Right lobe of liver (tissue), 6 donors: ENCODE measurements around the gene GPATCH3. TPM values are rescaled to one million over a fixed set of nuclear protein-coding genes. Genes with fewer than 3 reads are reported as not detected.

ENCODE experiments used
- ATAC-seq, 4 donors: fragments of 200-7000 bp; cut with Tn5 transposase; one replicate each; pipeline ENCODE4 v1.9.1; 2020; ENCODE audit warnings: mild to moderate bottlenecking in 4 of 4, moderate library complexity in 4 of 4
- DNase-seq, 3 donors: peaks; one replicate each; pipeline ENCODE4 v3.0.0-alpha.2; 2020
- H3K27ac ChIP-seq, 3 donors: fragments of 200-600 bp; one replicate each; pipeline ENCODE4 v1.8.0; 2022
- H3K27me3 ChIP-seq, 2 donors: fragments of 200-600 bp; one replicate each; pipeline ENCODE4 v1.8.0; 2022
- H3K36me3 ChIP-seq, 4 donors: fragments of 200-600 bp; sonication (generic) in 1 of 4; one replicate each; pipeline versions ENCODE4 v1.5.1 to v1.8.0; 2017 to 2022; ENCODE audit warnings: control low read depth in 1 of 4
- H3K4me1 ChIP-seq, 4 donors: fragments of 200-600 bp; sonication (generic) in 1 of 4; one replicate each; pipeline versions ENCODE4 v1.5.1 to v1.8.0; 2017 to 2022; ENCODE audit warnings: control low read depth in 1 of 4
- H3K4me3 ChIP-seq, 3 donors: fragments of 200-600 bp; one replicate each; pipeline ENCODE4 v1.8.0; 2022
- H3K9me3 ChIP-seq, 4 donors: fragments of 200-600 bp; sonication (generic) in 1 of 4; one replicate each; pipeline versions ENCODE4 v1.5.1 to v1.8.0; 2017 to 2022; ENCODE audit warnings: control low read depth in 1 of 4
- CTCF ChIP-seq, 4 donors: fragments of 200-600 bp in 3 of 4; fragments of 450-650 bp in 1 of 4; IDR thresholded peaks; one replicate each; pipeline versions ENCODE4 v1.5.1 to v1.8.0; 2016 to 2022; ENCODE audit warnings: antibody characterized with exemption in 4 of 4, mild to moderate bottlenecking in 2 of 4
- POLR2A ChIP-seq: fragments of 450-650 bp; IDR thresholded peaks from one replicate; pipeline ENCODE4 v1.6.1; 2017; ENCODE audit warnings: antibody characterized with exemption, mild to moderate bottlenecking
- WGBS: methylation state at CpG from one replicate; pipeline ENCODE4 v1.1.6; 2018; ENCODE audit warnings: low coverage, low lambda C conversion rate; ENCODE audit not compliant: insufficient coverage; ENCODE audit errors: missing lambda C conversion rate; 5-methylcytosine and 5-hydroxymethylcytosine counted together
- intact Hi-C, 2 donors: fragments of 100-400 bp; cut with DNase I; formaldehyde crosslinking; loops; one replicate each; pipeline versions ENCODE4 v1.11.2 to v1.14.1; 2022
- total RNA-seq, 6 experiments: library from RNA; depleted of rRNA in 2 of 6; stranded (reverse); fragments of >200 nt in 2 of 6; fragmentation: NEBNext Ultra II Directional in 3 of 6; extraction: Animal tissue kit (Norgen Biotek cat#: 25700) in 3 of 6; gene quantifications; one replicate each; pipeline versions ENCODE4 v1.1.0 to v1.2.4, GENCODE V29; 2016 to 2023
- donor health status: DM: no; HTN: yes; CAD: no.
- donor health status: DM: no; HTN: no; CAD: no.
- donor health status: DM: no; HTN: no; CAD: no.
- donor health status: DM: no; HTN: yes; CAD: no.
- donor health status: DM: no; HTN: yes; CAD: no.

The GPATCH3 gene
- total RNA-seq, 6 experiments from 2014 or later: 6.0 to 8.1 (median 7.1) TPM

GRCh38 chr1:26913389-26913753, 13.1 kb upstream of the GPATCH3 start:
- TF ChIP-seq CTCF (IDR thresholded peaks at IDR 0.05) (no peak), POLR2A (no peak)
- Histone ChIP-seq H3K27ac (peak overlapping the region; percentile 75 to 82 (median 76)), H3K36me3 (peaks cover 0 to 18% (median 8%) of the 10 kb centered on the region in 4 donors), H3K4me1 (peaks cover 0 to 43% (median 13%) of the 10 kb centered on the region in 4 donors), H3K27me3 (no peaks in the 10 kb centered on the region), H3K9me3 (no peaks in the 10 kb centered on the region), H3K4me3 (peak overlapping the region; percentile 74 to 87 (median 80))
- intact Hi-C loops: no loop called here
- WGBS: 27% methylated on average over 3 of the region's 5 CpGs
- no peak for DNase-seq
- no peak for ATAC-seq

GRCh38 chr1:26912147-26912490, 11.9 kb upstream of the GPATCH3 start:
- Histone ChIP-seq H3K27ac (peak overlapping the region in 2 of 3 donors; percentile 22 to 82), H3K27me3 (no peaks in the 10 kb centered on the region), H3K4me1 (peaks cover 0 to 43% (median 13%) of the 10 kb centered on the region in 4 donors), H3K4me3 (peak overlapping the region; percentile 74 to 87 (median 80)), H3K9me3 (no peaks in the 10 kb centered on the region), H3K36me3 (peaks cover 0 to 18% (median 8%) of the 10 kb centered on the region in 4 donors)
- no peak for ATAC-seq
- TF ChIP-seq CTCF (IDR thresholded peaks at IDR 0.05) (no peak), POLR2A (no peak)
- intact Hi-C loops: no loop called here
- DNase-seq: no peak
- 23% methylated on average over 2 of the region's 2 CpGs for WGBS

- Histone ChIP-seq H3K4me1 (peaks cover 0 to 42% (median 13%) of the 10 kb centered on the region in 4 donors), H3K27ac (peak overlapping the region; percentile 19 to 82 (median 22)), H3K4me3 (peak overlapping the region; percentile 74 to 87 (median 80)), H3K36me3 (peaks cover 0 to 18% (median 8%) of the 10 kb centered on the region in 4 donors), H3K27me3 (no peaks in the 10 kb centered on the region), H3K9me3 (no peaks in the 10 kb centered on the region)
- intact Hi-C loops: no loop called here
- DNase-seq (peak in 1 of 3 donors; percentile 43), ATAC-seq (no peak)
- WGBS: 26% methylated on average over 3 of the region's 8 CpGs
- TF ChIP-seq CTCF (IDR thresholded peaks at IDR 0.05) (no peak), POLR2A (peak; percentile 21)
These were observed 11.3 kb upstream of the GPATCH3 start for GRCh38 chr1:26911399-26912146.

- ATAC-seq (peak; percentile 0 to 42 (median 10)), DNase-seq (peak in 2 of 3 donors; percentile 47 to 66)
- peaks cover 0 to 32% (median 10%) of the 10 kb centered on the region in 4 donors for H3K4me1 ChIP-seq
- no peaks in the 10 kb centered on the region for H3K27me3 ChIP-seq
- TF ChIP-seq POLR2A: peak; percentile 18
- no peak for TF ChIP-seq CTCF (IDR thresholded peaks at IDR 0.05)
- H3K9me3 ChIP-seq: no peaks in the 10 kb centered on the region
- H3K4me3 ChIP-seq: peak overlapping the region in 2 of 3 donors; percentile 80 to 87
- intact Hi-C loops: no loop called here
- H3K27ac ChIP-seq: peak overlapping the region in 1 of 3 donors; percentile 82
- WGBS: 23% methylated on average over 4 of the region's 4 CpGs
- peaks cover 0 to 18% (median 8%) of the 10 kb centered on the region in 4 donors for H3K36me3 ChIP-seq
These were observed 10.3 kb upstream of the GPATCH3 start for GRCh38 chr1:26910343-26911160.
